BLaER1 (cell line): Measurements from ENCODE around the gene AMOTL2.

Experiments
- H3K27ac ChIP-seq: shearing (Covaris generic); formaldehyde crosslinking; 2 replicates; pipeline ENCODE4 v1.8.1; 2022
- H3K27me3 ChIP-seq: shearing (Covaris generic); formaldehyde crosslinking; 2 replicates; pipeline ENCODE4 v1.8.1; 2022
- H3K36me3 ChIP-seq: shearing (Covaris generic); formaldehyde crosslinking; 2 replicates; pipeline ENCODE4 v1.8.1; 2022
- H3K4me1 ChIP-seq: shearing (Covaris generic); formaldehyde crosslinking; 2 replicates; pipeline ENCODE4 v1.8.1; 2022
- H3K4me2 ChIP-seq: shearing (Covaris generic); formaldehyde crosslinking; 2 replicates; pipeline ENCODE4 v1.8.1; 2022
- H3K4me3 ChIP-seq: shearing (Covaris generic); formaldehyde crosslinking; 2 replicates; pipeline ENCODE4 v1.8.1; 2022
- H3K9ac ChIP-seq: shearing (Covaris generic); formaldehyde crosslinking; 2 replicates; pipeline ENCODE4 v1.8.1; 2022
- H3K9me3 ChIP-seq: shearing (Covaris generic); formaldehyde crosslinking; 2 replicates; pipeline ENCODE4 v1.8.1; 2022
- H4K20me1 ChIP-seq: shearing (Covaris generic); formaldehyde crosslinking; 2 replicates; pipeline ENCODE4 v1.8.1; 2022
- Cebpa-rat ChIP-seq: shearing (Covaris generic); IDR thresholded peaks from 2 replicates; pipeline ENCODE4 v1.8.1; 2022

Gene AMOTL2

GRCh38 chr3:134395103-134395502, 20.9 kb upstream of the AMOTL2 start:
- Histone ChIP-seq H3K9me3 (peaks cover 5% of the 10 kb centered on the region; the same call in 1 of the 2 replicates), H3K27me3 (no peaks in the 10 kb centered on the region), H4K20me1 (no peaks in the 10 kb centered on the region), H3K4me2 (no peak overlapping the region), H3K4me1 (no peaks in the 10 kb centered on the region), H3K9ac (no peak overlapping the region), H3K27ac (no peak overlapping the region), H3K4me3 (no peak overlapping the region), H3K36me3 (no peaks in the 10 kb centered on the region)
- TF ChIP-seq Cebpa-rat = no peak

GRCh38 chr3:134394380-134394779, 20.1 kb upstream of the AMOTL2 start:
- Histone ChIP-seq H3K9me3 (peaks cover 8% of the 10 kb centered on the region; the same call in 1 of the 2 replicates), H3K4me3 (no peak overlapping the region), H3K27me3 (no peaks in the 10 kb centered on the region), H3K27ac (no peak overlapping the region), H3K4me2 (no peak overlapping the region), H3K9ac (no peak overlapping the region), H4K20me1 (no peaks in the 10 kb centered on the region), H3K4me1 (no peaks in the 10 kb centered on the region), H3K36me3 (no peaks in the 10 kb centered on the region)
- TF ChIP-seq Cebpa-rat = no peak

GRCh38 chr3:134393074-134393473, 18.8 kb upstream of the AMOTL2 start:
- H4K20me1 ChIP-seq = no peaks in the 10 kb centered on the region
- no peaks in the 10 kb centered on the region for H3K36me3 ChIP-seq
- no peak overlapping the region for H3K27ac ChIP-seq
- no peaks in the 10 kb centered on the region for H3K4me1 ChIP-seq
- no peak for TF ChIP-seq Cebpa-rat
- peaks cover 8% of the 10 kb centered on the region; the same call in 1 of the 2 replicates for H3K9me3 ChIP-seq
- H3K4me2 ChIP-seq = no peak overlapping the region
- no peak overlapping the region for H3K4me3 ChIP-seq
- no peaks in the 10 kb centered on the region for H3K27me3 ChIP-seq
- no peak overlapping the region for H3K9ac ChIP-seq

GRCh38 chr3:134392336-134392983, 18.2 kb upstream of the AMOTL2 start:
- Histone ChIP-seq H3K4me3 (no peak overlapping the region), H3K4me1 (no peaks in the 10 kb centered on the region)
- no peak for TF ChIP-seq Cebpa-rat

GRCh38 chr3:134389865-134390264, 15.6 kb upstream of the AMOTL2 start:
- no peak for TF ChIP-seq Cebpa-rat

More at GRCh38 chr3:134392336-134392983, 18.2 kb upstream of the AMOTL2 start:
- Histone ChIP-seq H3K36me3 (no peaks in the 10 kb centered on the region), H3K27me3 (no peaks in the 10 kb centered on the region), H3K9ac (no peak overlapping the region), H3K27ac (no peak overlapping the region), H4K20me1 (no peaks in the 10 kb centered on the region), H3K9me3 (peaks cover 8% of the 10 kb centered on the region; the same call in 1 of the 2 replicates), H3K4me2 (no peak overlapping the region)

GRCh38 chr3:134388788-134389485, 14.7 kb upstream of the AMOTL2 start:
- no peak overlapping the region for H3K4me3 ChIP-seq
- no peaks in the 10 kb centered on the region for H3K27me3 ChIP-seq
- peaks cover 8% of the 10 kb centered on the region; the same call in 1 of the 2 replicates for H3K9me3 ChIP-seq
- H3K36me3 ChIP-seq = no peaks in the 10 kb centered on the region
- no peaks in the 10 kb centered on the region for H3K4me1 ChIP-seq
- no peak overlapping the region for H3K4me2 ChIP-seq
- no peak overlapping the region for H3K27ac ChIP-seq
- no peaks in the 10 kb centered on the region for H4K20me1 ChIP-seq
- no peak for TF ChIP-seq Cebpa-rat
- no peak overlapping the region for H3K9ac ChIP-seq

More at GRCh38 chr3:134389865-134390264, 15.6 kb upstream of the AMOTL2 start:
- no peak overlapping the region for H3K9ac ChIP-seq
- H3K4me1 ChIP-seq = no peaks in the 10 kb centered on the region
- no peak overlapping the region for H3K4me3 ChIP-seq
- no peak overlapping the region for H3K4me2 ChIP-seq
- H3K27ac ChIP-seq = no peak overlapping the region
- H3K27me3 ChIP-seq = no peaks in the 10 kb centered on the region
- no peaks in the 10 kb centered on the region for H4K20me1 ChIP-seq
- H3K9me3 ChIP-seq = peaks cover 8% of the 10 kb centered on the region; the same call in 1 of the 2 replicates
- H3K36me3 ChIP-seq = no peaks in the 10 kb centered on the region

GRCh38 chr3:134388292-134388691, 14.0 kb upstream of the AMOTL2 start:
- H3K4me1 ChIP-seq = no peaks in the 10 kb centered on the region
- no peak overlapping the region for H3K27ac ChIP-seq
- H4K20me1 ChIP-seq = no peaks in the 10 kb centered on the region
- no peaks in the 10 kb centered on the region for H3K27me3 ChIP-seq
- H3K4me3 ChIP-seq = no peak overlapping the region
- TF ChIP-seq Cebpa-rat = no peak
- H3K9ac ChIP-seq = no peak overlapping the region
- no peak overlapping the region for H3K4me2 ChIP-seq
- no peaks in the 10 kb centered on the region for H3K36me3 ChIP-seq
- peaks cover 8% of the 10 kb centered on the region; the same call in 1 of the 2 replicates for H3K9me3 ChIP-seq

- H3K36me3 ChIP-seq = no peaks in the 10 kb centered on the region
- no peaks in the 10 kb centered on the region for H3K4me1 ChIP-seq
- H3K9me3 ChIP-seq = peaks cover 8% of the 10 kb centered on the region; the same call in 1 of the 2 replicates
- H4K20me1 ChIP-seq = no peaks in the 10 kb centered on the region
- H3K4me3 ChIP-seq = no peak overlapping the region
- H3K27ac ChIP-seq = no peak overlapping the region
- H3K4me2 ChIP-seq = no peak overlapping the region
- TF ChIP-seq Cebpa-rat = no peak
- H3K27me3 ChIP-seq = no peaks in the 10 kb centered on the region
- no peak overlapping the region for H3K9ac ChIP-seq
These were observed 13.0 kb upstream of the AMOTL2 start for GRCh38 chr3:134387293-134387692.

- no peaks in the 10 kb centered on the region for H4K20me1 ChIP-seq
- H3K4me1 ChIP-seq = 0 out of 2 replicates have a peak, but pooled peaks cover 5% of the 10 kb centered on the region
- no peak overlapping the region for H3K27ac ChIP-seq
- peaks cover 2% of the 10 kb centered on the region; the same call in 1 of the 2 replicates for H3K9me3 ChIP-seq
- H3K9ac ChIP-seq = no peak overlapping the region
- no peaks in the 10 kb centered on the region for H3K27me3 ChIP-seq
- TF ChIP-seq Cebpa-rat = no peak
- H3K4me2 ChIP-seq = no peak overlapping the region
- no peak overlapping the region for H3K4me3 ChIP-seq
- H3K36me3 ChIP-seq = no peaks in the 10 kb centered on the region
These were observed 10.7 kb upstream of the AMOTL2 start for GRCh38 chr3:134384963-134385362.

- Histone ChIP-seq H3K9me3 (no peaks in the 10 kb centered on the region), H3K4me1 (0 out of 2 replicates have a peak, but pooled peaks cover 5% of the 10 kb centered on the region), H3K36me3 (no peaks in the 10 kb centered on the region), H3K4me2 (no peak overlapping the region), H3K9ac (no peak overlapping the region), H3K27ac (no peak overlapping the region), H4K20me1 (no peaks in the 10 kb centered on the region), H3K4me3 (no peak overlapping the region), H3K27me3 (no peaks in the 10 kb centered on the region)
- no peak for TF ChIP-seq Cebpa-rat
These were observed 7.7 kb upstream of the AMOTL2 start for GRCh38 chr3:134381831-134382442.
